Measurements from ENCODE around the gene PARP4. TPM values are rescaled to one million over a fixed set of nuclear protein-coding genes. Genes with fewer than 3 reads are reported as not detected.
"Not testable (repeated sequence)": the region's sequence is repeated elsewhere in the genome, so short reads cannot be mapped to it uniquely, and the experiment has no call there.

Gene PARP4
- total RNA-seq, 1 donor from 2014 or later, result 30.3 TPM

GRCh38 chr13:24450530-24450929 is 62.0 kb downstream of the PARP4 start:
- DNase-seq (ENCODE audit: extremely low spot score, unreplicated experiment), result no peak
- peak overlapping the region; percentile 48 for H3K27ac Mint-ChIP-seq
- no peak overlapping the region for H3K4me3 Mint-ChIP-seq
- no peaks in the 10 kb centered on the region for H3K27me3 Mint-ChIP-seq
- no peak for TF ChIP-seq CTCF (conservative IDR thresholded peaks at IDR 0.05)
- H3K36me3 Mint-ChIP-seq, result peaks cover 27% of the 10 kb centered on the region
- no peaks in the 10 kb centered on the region for H3K9me3 Mint-ChIP-seq
- H3K4me1 Mint-ChIP-seq (ENCODE audit: unreplicated experiment), result peaks cover 3% of the 10 kb centered on the region

DNA sequence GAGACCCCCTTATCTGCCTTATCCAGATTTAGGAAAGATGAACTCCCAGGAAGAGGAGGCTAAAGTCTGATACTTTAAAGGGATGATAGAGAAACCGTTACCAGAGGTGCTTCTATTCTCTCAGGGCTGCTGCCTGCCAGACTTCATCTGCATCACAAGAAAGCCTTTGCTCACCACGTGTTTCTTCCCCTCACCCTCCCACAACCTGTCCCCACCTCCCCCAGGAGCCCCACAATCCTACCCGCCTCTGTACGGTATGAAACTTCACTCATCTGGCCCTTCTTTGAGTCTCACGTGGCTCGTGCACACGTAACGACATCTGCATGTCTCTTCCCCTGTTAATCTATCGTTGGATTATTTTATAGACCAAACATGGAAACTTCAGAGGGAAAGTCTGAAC is 67.7 kb downstream of the PARP4 start:
- not testable (repeated sequence) for DNase-seq (ENCODE audit: extremely low spot score, unreplicated experiment); H3K9me3 Mint-ChIP-seq; H3K4me3 Mint-ChIP-seq; H3K27ac Mint-ChIP-seq; H3K27me3 Mint-ChIP-seq; H3K4me1 Mint-ChIP-seq (ENCODE audit: unreplicated experiment)
- peaks cover 30% of the 10 kb centered on the region for H3K36me3 Mint-ChIP-seq

GRCh38 chr13:24443366-24443765 is 69.2 kb downstream of the PARP4 start:
- Mint-ChIP-seq H3K4me3 (no peak overlapping the region), H3K36me3 (peaks cover 28% of the 10 kb centered on the region), H3K27ac (no peak overlapping the region), H3K9me3 (no peaks in the 10 kb centered on the region), H3K4me1 (ENCODE audit: unreplicated experiment) (no peaks in the 10 kb centered on the region), H3K27me3 (no peaks in the 10 kb centered on the region)
- DNase-seq (ENCODE audit: extremely low spot score, unreplicated experiment), result no peak
- no peak for TF ChIP-seq CTCF (conservative IDR thresholded peaks at IDR 0.05)

GRCh38 chr13:24426045-24426444 is 86.5 kb downstream of the PARP4 start:
- not testable (repeated sequence) for H3K4me3 Mint-ChIP-seq; H3K27ac Mint-ChIP-seq; H3K4me1 Mint-ChIP-seq (ENCODE audit: unreplicated experiment); H3K9me3 Mint-ChIP-seq; DNase-seq (ENCODE audit: extremely low spot score, unreplicated experiment); H3K27me3 Mint-ChIP-seq
- peaks cover 22% of the 10 kb centered on the region for H3K36me3 Mint-ChIP-seq

- Mint-ChIP-seq H3K9me3 (peaks cover 14% of the 10 kb centered on the region), H3K36me3 (peaks cover 22% of the 10 kb centered on the region)
- H3K4me1 Mint-ChIP-seq (ENCODE audit: unreplicated experiment); H3K4me3 Mint-ChIP-seq; H3K27ac Mint-ChIP-seq; DNase-seq (ENCODE audit: extremely low spot score, unreplicated experiment); H3K27me3 Mint-ChIP-seq: not testable (repeated sequence)
Observed at GRCh38 chr13:24419668-24420067, 92.9 kb downstream of the PARP4 start.

GRCh38 chr13:24407844-24408243 is 104.7 kb downstream of the PARP4 start:
- peaks cover 10% of the 10 kb centered on the region for H3K27me3 Mint-ChIP-seq
- no peak for DNase-seq (ENCODE audit: extremely low spot score, unreplicated experiment)
- peak; percentile 39 for TF ChIP-seq CTCF (conservative IDR thresholded peaks at IDR 0.05)
- no peak overlapping the region for H3K27ac Mint-ChIP-seq
- no peaks in the 10 kb centered on the region for H3K4me1 Mint-ChIP-seq (ENCODE audit: unreplicated experiment)
- H3K9me3 Mint-ChIP-seq, result no peaks in the 10 kb centered on the region
- no peak overlapping the region for H3K4me3 Mint-ChIP-seq
- H3K36me3 Mint-ChIP-seq, result no peaks in the 10 kb centered on the region

DNA sequence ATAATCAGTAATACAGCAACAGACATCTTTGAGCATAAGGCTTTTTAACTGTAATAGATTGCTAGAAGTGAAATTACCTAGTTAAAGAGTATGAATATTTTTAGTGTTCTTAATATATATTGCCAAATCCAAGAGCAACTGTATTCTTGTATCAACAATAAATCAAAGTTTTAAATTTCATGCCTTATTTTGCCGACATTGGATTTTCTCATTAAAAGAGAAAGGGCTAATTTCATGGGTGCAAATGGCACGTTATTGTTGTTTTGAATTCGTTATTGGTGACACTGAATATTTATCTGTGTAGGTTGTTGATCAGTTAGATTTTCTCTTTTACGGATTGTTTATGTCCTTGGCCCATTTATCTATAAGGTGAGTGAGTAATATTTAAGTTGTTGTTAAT is 106.1 kb downstream of the PARP4 start:
- TF ChIP-seq CTCF (conservative IDR thresholded peaks at IDR 0.05), result no peak
- Mint-ChIP-seq H3K9me3 (no peaks in the 10 kb centered on the region), H3K4me3 (no peak overlapping the region), H3K27ac (no peak overlapping the region), H3K4me1 (ENCODE audit: unreplicated experiment) (no peaks in the 10 kb centered on the region), H3K27me3 (peaks cover 10% of the 10 kb centered on the region), H3K36me3 (no peaks in the 10 kb centered on the region)
- no peak for DNase-seq (ENCODE audit: extremely low spot score, unreplicated experiment)
